ENCODE results near the gene SCD5.

Gene SCD5

DNA sequence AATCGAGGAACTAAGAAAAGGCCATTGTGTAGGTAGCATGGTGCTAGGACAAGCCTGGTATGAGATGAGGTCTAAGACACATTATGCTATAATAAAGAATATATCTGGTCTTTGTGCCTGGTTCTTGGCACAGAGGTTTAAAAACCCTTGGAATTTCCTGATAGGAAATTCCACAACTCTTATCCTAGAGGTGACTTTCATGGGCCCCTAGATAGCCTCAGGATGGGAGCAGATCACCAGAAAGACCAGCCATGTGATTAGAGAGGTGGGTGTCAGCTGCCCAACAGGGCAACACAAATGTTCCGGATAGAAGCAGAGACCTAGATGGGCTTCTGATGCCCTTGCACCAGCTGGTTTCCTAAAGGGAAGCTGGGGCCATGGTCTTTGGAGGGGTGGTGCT is 107.2 kb downstream of the SCD5 start:
- DNase-seq (ENCODE audit: low read depth in 2 of 2): no peak

DNA sequence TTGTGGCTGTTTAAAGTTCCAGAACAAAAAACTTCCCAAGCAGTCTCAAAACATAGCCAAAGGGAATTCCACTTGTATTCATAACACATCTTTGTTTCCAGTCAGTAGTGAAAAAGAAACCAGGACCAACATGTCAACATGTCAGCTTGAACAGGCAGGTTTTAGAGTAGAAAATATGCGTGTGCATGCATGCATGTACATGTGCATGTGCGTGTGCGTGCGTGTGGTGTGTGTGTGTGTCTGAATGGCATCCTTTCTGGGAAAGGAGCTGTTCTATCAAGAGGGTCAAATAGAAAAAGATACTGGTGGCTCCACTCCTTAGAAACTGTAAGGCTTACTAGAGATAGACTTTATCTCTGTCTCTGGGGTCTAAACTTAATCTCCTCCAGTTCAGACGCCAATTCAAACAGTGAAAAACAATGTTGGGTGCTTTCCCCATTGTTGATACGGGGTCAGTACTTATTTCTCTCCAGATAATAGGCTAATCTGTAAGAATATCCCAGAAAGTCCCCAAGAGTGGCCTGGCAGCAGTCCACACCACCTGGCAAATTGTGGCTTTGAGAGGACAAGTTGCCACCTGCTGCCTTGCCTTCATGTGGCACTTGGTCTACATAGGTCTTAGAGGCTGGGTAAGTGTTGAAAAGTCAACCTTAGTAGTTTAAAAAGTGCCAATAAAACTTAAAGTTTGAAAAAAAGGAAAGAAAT is 110.4 kb downstream of the SCD5 start:
- no peak for DNase-seq (ENCODE audit: low read depth in 2 of 2)

DNA sequence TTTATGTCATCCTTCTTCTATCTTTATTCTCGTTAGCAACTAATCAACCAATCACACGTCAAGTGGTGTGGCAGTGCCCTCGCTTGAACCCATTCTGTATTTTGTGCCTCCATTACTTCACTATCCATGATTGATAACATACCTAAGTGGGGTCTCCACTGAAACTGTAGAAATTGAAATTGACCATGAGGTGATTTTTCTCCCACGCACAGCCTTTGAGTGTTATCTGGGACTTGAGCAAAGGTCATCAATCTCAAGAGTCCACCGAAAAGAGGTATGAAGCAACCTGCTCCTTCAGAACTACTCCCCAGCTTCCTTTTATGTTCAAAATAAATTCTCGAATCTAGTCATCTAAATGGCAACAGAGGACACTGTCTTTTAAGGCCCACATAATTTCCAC is 111.1 kb downstream of the SCD5 start:
- no peak for DNase-seq (ENCODE audit: low read depth in 2 of 2)

DNA sequence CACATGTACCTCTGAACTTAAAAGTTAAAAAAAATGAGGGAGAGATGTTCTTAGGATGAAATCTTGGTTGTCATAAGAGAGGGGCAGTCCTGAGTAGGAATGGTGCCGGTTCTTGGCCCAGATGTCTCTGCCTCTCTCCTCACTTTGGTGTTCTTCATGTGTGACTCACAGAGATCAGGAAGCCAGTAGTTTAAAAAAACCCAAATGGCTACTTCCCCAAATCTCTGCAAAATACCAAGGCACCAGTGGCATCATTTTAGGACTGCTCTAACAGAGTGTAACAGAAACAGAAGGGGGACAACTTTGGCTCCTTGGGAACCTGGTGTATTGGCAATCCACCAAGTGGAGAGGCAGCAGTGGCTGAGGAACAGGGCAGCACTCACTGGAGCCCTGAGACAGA is 116.8 kb downstream of the SCD5 start:
- DNase-seq (ENCODE audit: low read depth in 2 of 2): no peak

DNA sequence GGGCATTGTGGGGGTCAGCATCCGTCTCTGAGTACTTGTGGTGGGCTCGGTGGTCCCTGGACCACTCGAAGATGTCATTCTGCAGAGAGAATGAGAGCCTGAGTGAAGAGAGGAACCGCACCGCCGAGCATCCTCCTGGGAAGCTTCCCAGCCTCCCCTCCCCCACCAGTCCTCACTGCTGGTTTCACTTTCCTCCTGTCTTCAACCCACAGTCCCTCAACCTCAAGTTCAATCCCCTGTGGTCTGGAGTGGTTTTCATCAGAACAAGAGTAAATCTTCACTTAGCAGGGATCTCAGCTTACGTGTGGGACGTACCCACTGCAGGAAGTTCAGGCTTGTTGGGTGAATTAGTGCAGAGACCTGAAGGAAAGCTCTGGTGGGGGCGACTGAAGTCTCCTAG is 117.8 kb downstream of the SCD5 start:
- DNase-seq (ENCODE audit: low read depth in 2 of 2): no peak

DNA sequence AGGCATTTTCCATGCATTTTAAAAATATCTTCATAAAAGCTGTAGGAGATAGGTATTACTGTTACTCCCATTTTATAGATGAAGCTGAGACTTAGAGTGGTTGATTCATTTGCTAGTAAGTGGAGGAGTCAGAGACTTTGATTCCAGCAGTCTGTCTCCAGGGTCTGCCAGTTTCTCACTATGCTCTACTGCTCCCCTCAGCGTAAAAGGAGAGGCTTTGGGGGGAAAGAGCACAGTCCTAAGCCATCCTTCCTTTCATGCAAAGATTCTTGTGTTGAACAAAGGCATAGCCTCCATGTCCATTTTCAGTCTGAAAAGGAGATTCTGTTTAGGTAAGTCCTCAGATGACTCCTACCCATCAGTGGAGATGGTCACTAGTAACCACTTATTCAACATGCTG is 119.1 kb downstream of the SCD5 start:
- no peak for DNase-seq (ENCODE audit: low read depth in 2 of 2)

DNA sequence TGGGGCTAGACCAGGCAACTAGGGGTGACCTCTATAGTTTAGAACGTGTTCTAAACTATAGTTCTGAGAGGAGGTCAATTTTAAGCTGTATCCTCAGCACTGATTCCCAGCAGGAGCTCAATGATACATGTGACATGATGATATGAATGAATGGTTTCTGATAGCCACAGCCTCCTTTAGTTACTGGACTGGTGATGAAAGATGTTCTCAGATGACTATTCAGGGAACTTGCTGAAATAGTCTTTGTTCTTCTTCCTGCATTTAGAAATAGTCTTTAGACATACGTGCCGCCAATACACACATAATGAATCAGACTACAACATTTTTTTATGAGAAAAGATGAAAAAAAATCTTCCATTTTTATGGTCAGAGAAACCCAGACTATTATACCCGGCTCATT is 120.5 kb downstream of the SCD5 start:
- DNase-seq (ENCODE audit: low read depth in 2 of 2): no peak

DNA sequence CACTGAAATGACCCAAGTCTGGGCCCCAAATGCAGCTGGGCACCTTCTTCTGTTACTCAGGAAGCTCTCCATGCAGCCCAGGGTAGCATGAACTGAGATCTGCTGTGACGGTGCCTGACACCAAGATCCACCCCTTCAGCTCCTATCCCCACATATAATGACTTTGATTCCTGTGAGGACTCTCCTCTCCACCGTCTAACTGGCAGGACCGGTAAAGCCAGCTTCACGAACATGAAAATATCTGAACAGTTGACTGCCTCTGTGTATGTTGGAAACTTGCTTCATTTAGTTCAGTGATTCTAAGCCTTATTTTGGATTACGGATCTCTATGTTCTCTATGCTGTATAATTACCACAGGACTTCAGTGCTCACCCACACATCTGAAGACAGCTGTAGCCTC is 121.3 kb downstream of the SCD5 start:
- DNase-seq (ENCODE audit: low read depth in 2 of 2): no peak

DNA sequence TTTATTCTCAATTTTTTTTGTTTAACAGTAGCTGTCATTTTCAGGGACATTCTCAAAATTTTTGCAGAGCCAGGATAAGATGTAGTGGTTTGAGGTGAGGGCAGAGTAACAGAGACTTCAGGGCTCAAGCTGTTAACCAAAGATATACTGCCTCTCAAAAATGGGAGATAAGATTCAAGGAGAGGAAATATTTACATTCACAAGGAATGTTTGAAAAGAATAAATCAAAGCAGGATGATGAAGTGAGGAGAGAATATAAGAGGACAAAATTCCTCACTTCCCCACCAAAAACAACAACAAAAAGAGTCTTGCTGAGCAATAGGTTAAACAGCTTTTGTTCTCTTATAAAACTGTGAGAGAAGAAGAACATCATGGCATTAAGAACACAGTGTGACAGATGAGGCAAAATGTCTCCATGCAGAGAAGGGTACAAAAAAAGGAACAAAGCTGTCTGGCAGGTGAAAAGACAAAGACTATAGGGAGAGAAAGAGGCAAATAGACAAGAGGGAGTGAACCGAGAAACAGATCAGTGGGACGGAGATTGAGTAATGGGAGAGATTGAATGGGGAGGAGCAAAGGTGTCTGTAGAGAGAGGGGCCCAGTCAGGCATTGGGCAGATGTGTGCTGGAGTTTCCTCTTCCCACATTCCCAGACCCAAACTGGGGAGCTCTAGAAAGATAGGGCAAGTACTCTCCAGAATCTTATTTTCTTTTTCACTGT is 130.7 kb downstream of the SCD5 start:
- DNase-seq (ENCODE audit: low read depth in 2 of 2): no peak

DNA sequence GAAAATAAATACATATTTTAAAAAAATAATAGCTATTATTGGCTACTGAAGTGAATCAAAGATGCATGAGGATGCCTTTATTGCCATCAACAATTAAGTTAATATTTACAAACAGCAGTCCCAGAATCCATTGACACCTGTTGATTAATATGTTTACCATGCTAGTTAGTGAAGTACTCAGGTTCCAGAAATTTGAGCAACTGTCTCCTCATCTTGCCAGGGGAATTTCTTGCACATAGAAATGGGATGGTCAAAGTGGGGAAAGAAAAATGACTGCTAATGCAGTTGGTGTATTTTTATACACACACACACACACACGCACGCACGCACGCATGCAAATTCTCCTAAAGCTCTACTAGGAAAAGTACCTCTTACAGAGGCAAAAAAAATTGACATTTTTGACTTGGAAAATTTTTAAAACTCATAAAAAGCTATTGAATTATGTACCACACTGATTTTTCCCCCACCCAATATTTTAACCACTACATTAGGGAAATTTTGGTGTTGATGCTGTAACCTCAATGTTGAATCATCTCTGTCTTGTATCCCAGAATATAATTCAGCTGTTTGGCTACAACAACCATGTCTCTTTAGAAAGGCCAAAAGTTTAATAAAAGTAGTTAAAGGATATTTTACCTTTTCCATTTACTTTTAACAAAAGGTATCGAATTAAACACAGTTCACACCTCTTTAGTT is 131.5 kb downstream of the SCD5 start:
- no peak for DNase-seq (ENCODE audit: low read depth in 2 of 2)

DNA sequence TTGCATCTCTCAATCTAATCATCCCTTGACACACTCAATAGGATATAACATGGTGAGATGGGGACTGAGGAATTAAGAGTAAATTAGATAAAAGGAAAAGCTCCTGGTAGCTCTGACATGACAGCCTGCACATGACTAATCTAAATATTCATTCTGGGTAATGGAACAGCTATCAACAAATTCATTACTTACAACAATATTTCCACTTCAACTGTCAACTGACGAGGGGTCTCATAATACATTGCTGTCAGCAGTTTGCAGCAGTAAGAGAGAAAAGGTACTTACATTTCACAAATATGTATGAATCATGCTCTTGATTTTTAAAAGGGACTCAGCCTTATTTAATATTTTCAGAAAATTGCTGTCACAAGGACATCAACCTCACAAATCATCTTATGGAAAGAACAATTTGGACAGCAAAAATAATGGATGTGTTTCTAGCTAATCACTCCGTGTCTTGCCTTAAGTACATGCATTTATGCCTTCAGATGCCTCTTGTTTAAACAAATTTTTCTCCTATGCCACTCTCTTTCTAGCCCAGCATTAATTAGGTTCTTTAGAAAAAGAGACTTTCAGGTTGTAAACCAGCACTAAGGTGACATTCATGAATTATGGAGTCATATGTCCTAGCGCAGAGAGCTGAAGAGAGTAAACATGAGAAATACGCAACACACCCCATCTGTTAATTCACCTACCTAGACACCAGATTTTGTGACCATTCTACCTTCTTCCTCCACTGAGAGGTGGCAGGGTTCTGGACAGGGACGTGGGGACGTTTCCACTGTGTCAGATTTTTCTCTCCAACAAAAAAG is 137.2 kb downstream of the SCD5 start:
- DNase-seq (ENCODE audit: low read depth in 2 of 2): no peak

DNA sequence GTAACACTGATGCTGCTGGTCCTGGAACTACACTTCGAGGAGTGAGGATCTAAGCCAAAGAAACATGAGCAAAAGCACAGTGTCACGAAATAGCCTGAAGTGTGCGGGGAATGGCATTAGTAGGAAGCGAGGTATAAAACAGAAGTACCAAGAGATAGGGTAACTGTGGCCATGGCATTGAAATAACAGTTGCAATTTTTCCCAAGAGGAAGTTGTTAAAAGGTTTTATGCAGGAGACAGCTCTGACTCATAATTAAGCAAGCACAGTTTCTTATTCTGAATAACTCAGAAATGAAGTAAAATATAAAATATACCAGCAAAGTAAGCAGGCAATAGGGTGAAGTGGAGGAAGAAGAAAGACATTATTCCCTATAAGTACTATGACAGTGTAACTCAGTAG is 146.5 kb downstream of the SCD5 start:
- no peak for DNase-seq (ENCODE audit: low read depth in 2 of 2)

DNA sequence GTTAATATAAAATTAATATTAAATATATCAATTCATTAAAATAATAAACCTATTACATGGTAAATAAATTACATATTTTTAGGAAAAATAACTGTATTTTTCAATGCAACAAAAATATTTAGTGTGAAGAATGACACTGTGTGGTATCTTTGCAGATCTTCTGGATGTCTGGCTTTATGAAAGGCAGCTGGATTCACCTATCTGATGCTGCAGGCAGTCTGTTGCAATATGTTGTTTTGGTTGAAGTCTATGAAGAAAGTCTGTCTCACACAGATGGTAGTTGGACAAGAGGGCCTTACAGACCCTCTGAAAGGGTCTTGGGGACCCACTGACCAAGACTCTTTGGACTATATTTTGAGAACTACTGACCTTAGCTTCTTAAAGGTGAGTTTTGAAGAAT is 147.7 kb downstream of the SCD5 start:
- no peak for DNase-seq (ENCODE audit: low read depth in 2 of 2)

DNA sequence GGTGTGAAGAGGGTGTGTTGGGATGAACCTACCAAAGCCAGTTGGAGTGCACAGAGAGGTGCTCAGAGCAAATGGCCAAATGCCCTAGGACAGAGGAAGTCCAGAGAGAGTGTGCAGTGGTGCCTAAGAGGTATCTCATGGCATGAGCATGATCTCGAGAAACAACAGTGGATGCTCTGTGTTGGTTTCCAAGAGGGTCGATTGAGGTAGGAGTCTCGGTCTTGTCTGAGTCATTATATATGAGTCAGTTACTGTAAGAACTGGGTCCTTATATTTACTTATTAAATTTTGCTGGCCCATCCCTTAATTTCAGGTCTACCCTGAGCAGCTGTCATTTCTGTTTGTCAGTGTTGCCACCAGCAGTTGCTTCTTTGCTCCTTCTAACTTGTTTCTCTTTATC is 150.2 kb downstream of the SCD5 start:
- DNase-seq (ENCODE audit: low read depth in 2 of 2): no peak

DNA sequence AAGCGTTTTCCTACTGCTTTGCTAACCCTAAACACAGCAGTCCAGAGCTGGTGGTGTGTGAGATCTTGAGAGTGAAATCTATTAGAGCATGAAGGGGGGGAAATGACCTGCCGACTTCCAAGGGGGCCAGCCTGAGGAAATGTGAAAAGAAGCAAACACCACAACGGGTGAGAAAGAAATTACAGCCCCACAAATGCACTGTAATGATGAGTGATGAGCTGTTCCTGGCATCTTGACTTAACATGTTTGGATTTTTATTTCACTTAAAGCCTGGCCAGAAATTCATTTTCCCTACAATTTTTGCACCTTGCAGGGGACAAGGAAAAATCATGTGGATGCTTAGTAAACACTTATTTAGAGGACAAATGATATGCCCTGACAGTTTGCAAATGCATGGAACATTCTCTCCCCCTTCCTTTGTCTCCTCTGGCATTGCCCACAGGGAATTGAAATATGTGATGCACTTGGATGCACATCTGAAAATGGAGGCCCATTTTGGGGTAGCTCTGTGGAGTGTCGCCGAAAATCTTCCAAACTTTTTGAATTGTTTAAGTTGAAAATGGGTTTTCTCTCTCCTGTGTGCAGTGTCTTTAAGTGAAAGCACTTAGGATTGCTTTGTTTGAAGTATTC is 152.5 kb downstream of the SCD5 start:
- DNase-seq (ENCODE audit: low read depth in 2 of 2): no peak

DNA sequence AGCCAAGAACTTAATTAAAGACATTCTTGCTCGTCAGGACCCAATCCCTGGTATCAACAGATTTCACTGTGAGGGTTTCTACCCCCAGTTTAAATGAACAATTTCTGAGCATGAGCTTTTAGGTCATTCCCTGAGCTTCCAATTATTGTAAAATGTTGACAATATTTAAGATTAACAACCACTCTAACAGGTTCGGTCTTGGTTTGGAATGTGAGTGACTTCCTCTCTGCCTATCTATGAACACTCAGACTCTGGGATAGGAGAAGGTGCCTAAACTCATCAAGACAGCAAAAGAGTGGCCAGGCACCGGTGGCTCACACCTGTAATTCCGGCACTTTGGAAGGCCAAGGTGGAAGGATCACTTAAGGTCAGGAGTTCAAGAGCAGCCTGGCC is 153.9 kb downstream of the SCD5 start:
- DNase-seq (ENCODE audit: low read depth in 2 of 2): no peak

DNA sequence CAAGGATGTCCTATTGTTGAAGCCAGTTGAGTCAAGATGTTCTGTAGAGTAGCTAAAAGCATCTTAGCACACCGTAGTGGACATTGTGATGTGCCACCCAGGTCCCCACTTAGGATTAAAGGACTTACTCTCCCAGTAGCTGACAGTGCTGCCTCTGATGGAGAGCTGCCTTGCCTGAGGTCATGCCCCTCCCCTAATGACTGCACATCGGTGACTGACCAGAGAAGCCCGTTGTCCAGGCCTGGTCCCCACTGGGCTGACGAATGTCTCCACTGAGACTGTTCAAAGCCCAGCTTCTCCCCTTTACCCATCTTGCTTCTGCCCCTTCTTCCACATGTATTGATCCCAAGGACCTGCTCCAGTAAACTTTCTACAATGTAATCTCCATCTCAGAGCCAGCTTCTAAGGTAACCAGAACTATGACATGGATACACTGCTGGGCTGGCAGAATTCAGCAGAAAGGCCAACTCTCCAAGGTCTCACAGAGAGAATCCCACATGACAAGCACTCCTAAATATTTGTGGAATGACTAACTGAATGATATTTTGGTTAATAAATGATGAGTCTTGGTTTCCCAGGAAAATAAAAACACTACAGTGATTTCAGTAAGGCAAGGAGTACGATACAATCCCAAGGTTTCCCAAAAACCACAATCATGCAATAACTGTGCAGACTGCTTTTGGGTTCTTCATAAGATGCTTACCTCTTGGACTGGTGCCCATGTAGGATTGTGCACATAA is 154.4 kb downstream of the SCD5 start:
- no peak for DNase-seq (ENCODE audit: low read depth in 2 of 2)

DNA sequence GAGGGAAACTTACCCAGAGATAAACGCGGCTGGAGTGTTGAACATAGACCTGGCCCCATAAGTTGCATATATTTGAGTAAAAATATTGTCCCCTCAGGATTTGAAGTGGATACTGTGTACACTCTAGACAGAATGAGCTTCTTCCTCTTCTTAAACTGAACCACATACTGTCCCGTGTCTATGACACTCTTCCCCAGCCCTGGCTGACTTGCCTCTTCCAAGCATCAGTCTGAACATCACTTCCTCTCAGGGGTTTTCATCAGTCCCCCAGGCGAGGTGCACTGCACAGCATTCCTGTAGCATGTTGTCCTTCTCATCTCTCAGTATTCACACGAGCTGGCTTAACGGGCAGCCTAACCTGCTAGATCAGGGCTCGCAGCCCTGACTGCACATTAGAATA is 156.3 kb downstream of the SCD5 start:
- no peak for DNase-seq (ENCODE audit: low read depth in 2 of 2)

DNA sequence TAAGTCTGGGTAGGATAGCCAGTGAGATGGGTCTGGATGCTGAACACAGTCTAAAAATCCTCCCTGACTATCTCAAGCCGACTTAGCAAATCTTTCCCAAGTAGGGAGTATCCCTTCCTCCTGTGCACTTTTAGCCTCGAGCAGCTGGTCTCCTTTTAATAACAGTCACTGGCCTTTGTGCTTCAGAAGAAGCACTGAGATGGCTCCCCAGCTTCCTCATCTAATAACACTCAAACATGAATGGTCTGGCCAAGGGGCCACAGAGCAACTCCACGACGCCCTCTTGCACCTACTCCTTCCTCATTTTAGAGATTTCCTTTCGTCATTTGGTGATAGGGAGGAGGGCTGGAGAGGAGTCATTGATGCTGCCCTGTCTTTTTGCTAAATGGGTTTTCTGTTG is 158.1 kb downstream of the SCD5 start:
- DNase-seq (ENCODE audit: low read depth in 2 of 2): no peak

DNA sequence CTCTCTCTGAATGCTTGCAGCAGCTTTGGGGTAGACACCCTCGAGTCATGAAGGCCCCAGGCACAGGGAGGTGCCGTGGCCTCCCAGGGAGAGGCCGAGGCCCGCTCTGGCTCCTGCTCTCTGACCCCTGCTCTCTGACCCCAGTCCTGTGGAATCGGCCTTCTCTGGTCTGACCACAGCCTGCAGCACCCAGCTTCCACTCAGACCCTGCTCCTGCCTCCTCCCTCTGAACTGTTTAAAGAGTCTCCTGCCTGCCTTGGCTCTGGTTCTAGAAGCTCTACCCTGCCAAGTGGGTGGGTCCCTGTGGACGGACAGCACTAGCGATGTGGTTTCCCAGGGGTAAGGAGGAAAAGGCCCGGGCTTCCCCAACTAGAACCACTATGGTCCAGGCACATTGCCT is 158.6 kb downstream of the SCD5 start:
- no peak for DNase-seq (ENCODE audit: low read depth in 2 of 2)

DNA sequence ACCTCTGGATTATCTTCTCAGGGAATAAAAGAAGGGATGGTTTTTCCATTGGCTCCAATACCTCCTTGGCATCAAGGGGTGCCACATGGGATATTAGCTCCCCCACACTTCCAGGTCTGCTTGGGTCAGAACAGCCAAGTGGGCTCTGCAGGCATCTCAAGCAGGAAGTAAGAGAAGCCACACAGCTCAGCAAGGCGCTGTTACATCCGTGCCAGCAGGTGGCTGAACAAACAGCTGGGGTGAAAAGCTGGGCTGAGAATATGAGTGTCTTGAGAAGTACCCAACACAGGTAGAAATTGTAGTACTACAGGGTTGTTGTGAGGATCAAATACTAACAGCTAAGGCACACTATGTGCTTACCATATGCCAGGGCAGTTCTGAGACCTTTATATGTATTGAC is 160.1 kb downstream of the SCD5 start:
- DNase-seq (ENCODE audit: low read depth in 2 of 2): no peak

Data from stimulated activated CD4-positive, alpha-beta T cell treated with anti-CD3 and anti-CD28 coated beads, Interleukin-4, amount 100 ng/mL, for 48 hours (primary cell).